ENCODE data around the gene CPED1.

GRCh38 chr7:121019018-121019417, 30.5 kb downstream of the CPED1 start:
- TF ChIP-seq POLR2A (IDR thresholded peaks at IDR 0.05) (no peak), CTCF (IDR thresholded peaks at IDR 0.05) (no peak)
